ENCODE measurements around the gene ONECUT3.

ONECUT3 gene

DNA sequence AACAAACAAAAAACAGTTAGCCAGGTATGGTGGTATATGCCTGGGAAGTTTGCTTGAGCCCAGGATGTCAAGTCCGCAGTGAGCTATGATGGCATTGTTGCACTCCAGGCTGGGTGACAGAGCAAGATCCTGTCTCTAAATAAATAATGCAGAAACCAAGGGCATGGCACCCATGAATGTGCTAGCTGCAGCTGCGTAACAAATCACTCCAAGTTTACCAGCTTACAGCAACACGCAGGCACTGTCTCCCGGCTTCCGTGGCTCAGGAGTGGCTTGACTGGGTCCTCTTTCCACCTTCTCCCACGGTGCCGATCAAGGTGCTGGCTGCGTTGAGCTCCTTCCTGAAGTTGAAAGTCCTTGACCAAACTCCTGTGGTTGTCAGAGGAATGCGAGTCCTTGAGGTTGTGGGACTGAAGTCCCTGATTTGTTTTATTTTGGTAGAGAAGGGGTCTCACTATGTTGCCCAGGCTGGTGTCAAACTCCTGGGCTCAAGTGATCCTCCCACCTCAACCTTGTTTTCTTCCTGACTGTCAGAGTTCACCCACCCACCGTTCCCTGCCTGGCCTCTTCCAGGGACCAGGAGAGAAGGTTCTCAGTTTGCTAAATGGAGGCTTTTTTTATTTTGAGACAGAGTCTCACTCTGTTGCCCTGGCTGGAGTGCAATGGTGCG is 13.2 kb upstream of the ONECUT3 start:
- H3K4me3 ChIP-seq (ENCODE audit: low read depth, low read length) = no peak overlapping the region

DNA sequence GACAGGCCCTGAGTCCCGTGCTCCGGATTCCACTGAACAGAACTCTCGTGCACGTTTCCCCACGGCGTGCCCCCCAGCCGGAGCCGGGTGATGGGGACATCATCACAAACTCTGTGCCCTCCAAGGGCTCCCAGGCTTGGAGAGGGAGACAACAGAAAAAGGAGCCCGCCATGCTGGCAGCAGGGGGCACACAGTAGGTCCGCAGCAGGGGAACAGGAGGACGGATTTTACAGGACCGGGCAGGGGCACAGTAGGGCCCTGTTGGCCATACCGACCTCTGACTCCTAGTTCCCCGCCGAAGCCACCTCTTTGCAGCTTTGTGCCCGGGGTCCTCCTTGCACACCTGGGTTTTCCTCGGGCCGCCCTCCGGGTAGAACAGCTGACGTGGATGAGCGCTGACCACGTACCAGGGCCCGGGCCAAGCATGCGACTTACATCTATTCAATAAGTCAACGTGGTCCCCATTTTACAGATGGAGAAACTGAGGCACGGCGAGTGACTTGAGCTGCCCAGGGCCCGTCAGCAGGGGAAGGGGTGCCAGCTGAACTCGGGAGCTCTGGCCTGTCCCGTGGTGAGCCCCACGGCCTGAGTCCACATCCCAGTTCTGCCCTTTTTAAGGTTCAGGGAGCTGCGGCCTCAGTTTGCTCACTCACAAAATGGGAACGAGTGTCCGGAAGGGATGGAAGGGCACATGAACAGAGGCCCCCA is 10.2 kb upstream of the ONECUT3 start:
- no peak overlapping the region for H3K4me3 ChIP-seq (ENCODE audit: low read depth, low read length)
- TF ChIP-seq, protein P1, sequence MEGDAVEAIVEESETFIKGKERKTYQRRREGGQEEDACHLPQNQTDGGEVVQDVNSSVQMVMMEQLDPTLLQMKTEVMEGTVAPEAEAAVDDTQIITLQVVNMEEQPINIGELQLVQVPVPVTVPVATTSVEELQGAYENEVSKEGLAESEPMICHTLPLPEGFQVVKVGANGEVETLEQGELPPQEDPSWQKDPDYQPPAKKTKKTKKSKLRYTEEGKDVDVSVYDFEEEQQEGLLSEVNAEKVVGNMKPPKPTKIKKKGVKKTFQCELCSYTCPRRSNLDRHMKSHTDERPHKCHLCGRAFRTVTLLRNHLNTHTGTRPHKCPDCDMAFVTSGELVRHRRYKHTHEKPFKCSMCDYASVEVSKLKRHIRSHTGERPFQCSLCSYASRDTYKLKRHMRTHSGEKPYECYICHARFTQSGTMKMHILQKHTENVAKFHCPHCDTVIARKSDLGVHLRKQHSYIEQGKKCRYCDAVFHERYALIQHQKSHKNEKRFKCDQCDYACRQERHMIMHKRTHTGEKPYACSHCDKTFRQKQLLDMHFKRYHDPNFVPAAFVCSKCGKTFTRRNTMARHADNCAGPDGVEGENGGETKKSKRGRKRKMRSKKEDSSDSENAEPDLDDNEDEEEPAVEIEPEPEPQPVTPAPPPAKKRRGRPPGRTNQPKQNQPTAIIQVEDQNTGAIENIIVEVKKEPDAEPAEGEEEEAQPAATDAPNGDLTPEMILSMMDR (IDR thresholded peaks at IDR 0.05; ENCODE audit: borderline replicate concordance, insufficient read depth, low read depth, low read length) = no peak

More for the DNA sequence above, 13.2 kb upstream of the ONECUT3 start:
- TF ChIP-seq, protein P1 (IDR thresholded peaks at IDR 0.05; ENCODE audit: borderline replicate concordance, insufficient read depth, low read depth, low read length) = no peak

DNA sequence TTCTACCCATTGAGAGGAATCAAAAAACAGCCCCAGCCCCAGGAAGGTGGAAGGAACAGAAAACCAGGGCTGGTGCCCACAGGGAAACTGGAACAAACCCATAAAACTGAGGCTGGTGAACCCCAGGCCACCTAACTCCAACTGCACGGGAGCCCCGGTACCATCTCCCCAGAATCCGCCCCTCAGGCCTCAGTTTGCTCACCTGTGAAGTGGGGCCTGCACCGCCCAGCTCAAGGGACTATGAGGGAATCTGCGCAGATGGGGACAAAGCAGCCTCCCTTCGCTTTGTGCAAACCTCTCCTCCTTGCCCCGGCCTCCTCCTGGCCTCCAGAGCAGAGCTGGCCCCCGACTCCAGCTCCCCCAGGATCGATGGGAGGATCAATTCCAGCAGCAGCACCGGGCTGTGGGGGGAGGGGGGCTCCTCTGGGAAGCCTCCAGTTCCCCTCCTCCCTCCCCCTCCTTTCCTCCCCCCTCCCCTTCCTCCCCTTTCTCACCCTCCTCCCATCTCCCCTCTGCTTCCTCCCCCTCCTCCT is 9.1 kb upstream of the ONECUT3 start:
- no peak overlapping the region for H3K4me3 ChIP-seq (ENCODE audit: low read depth, low read length)

DNA sequence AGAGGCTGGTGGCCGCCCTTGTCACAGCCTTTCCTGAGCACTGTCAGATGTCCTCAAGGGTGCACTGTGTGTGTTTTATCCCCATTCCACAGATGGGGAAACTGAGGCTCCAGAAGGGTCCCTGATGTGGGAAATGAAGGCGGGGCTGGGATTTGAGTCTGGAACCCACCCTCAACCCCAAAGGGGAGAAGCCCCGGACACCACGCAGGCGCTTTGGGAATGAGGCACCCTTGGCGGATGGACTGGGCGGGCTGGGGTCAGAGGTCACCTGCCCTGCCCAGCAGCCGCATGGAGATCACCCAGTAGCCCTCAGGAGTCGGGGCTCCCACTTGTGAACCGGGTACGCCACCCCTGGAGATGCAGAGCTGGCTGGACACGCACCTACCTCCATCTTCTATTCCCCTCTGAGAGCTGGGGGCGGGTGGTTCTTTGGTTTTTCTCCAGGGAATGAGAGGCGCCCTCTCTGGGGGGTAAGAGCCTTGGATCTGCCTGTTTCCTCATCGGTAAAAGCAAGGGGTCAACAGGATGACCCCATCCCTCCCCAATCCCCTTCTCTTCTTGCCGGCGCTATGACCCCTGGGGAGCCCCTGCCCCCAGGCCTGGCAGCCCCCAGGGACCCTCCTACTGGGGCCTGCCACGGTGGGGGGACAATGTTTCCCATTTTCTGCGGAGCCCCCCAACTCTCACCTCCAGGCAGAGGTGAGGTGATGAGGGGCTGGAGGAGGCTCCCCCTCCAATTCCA is 8.3 kb upstream of the ONECUT3 start:
- TF ChIP-seq, protein P1 (IDR thresholded peaks at IDR 0.05; ENCODE audit: borderline replicate concordance, insufficient read depth, low read depth, low read length) = no peak
- H3K4me3 ChIP-seq (ENCODE audit: low read depth, low read length) = no peak overlapping the region

More for the DNA sequence above, 9.1 kb upstream of the ONECUT3 start:
- TF ChIP-seq, protein P1 (IDR thresholded peaks at IDR 0.05; ENCODE audit: borderline replicate concordance, insufficient read depth, low read depth, low read length) = no peak

DNA sequence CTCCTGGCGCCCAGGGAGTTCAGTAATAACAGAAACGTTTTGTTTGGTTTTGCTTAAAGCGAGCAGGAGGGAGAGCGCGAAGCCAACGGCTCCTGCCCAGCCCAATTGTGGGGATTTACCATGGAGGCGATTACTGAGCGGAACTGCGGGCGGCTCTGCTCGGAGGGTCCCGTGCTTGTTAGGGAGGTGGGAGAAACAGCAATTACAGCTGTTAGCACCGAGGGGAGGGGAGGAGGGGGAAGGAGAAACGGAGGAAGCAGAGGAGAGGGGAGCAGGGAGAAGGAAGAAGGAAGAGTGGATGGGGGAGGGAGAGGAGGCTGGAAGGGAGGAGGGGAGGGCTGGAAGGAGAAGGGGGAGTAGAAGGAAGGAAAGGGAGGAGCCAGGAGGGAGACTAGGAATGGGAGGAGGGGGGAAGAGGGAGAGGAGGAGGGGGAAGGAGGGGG is 7.7 kb upstream of the ONECUT3 start:
- H3K4me3 ChIP-seq (ENCODE audit: low read depth, low read length) = no peak overlapping the region
- TF ChIP-seq, protein P1 (IDR thresholded peaks at IDR 0.05; ENCODE audit: borderline replicate concordance, insufficient read depth, low read depth, low read length) = no peak

DNA sequence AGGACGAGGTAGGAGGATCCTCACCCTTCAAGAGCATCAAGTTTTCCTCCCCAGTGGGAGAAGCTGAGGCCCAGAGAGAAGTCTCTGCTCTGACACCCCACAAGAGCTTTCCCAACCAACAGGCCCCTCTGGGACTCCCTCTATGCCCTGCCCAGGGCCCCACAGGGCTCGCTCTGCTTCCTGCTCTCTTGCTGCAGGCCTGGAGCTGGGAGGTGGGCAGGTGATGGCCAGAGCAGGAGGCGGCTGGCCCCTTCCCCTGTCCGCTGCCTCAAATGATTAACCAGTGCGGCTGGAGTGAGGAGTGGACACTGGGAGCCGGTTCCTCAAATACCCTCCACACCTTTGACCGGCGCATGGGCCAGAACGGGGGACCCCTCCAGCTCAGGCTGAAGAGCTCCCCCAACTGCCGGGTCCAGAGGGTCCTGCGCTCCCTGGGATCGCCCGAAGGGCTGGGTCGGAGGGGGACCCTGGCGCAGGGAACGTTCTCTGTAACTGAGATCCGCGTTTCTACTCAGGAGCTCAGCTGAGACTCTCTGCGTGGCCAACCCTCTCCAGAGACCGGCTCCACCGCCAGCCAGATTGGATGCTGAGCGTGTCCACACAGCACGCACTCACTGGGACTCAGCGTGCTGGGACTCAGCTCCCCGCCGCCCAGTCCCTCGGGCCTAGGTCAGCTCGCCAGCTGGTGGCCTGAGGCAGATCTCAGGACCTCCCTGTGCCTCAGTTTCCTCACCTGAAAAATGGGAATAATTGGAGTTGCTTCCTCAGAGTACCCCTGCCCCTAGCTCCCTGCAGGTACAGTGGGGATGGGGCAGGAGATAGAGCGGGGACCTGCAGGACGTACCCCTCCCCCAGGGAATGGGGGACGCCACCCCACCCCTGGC is 6.7 kb upstream of the ONECUT3 start:
- H3K4me3 ChIP-seq (ENCODE audit: low read depth, low read length) = no peak overlapping the region
- TF ChIP-seq, protein P1 (IDR thresholded peaks at IDR 0.05; ENCODE audit: borderline replicate concordance, insufficient read depth, low read depth, low read length) = no peak
